ENCODE measurements around the gene KCNN1.

Gene KCNN1

DNA sequence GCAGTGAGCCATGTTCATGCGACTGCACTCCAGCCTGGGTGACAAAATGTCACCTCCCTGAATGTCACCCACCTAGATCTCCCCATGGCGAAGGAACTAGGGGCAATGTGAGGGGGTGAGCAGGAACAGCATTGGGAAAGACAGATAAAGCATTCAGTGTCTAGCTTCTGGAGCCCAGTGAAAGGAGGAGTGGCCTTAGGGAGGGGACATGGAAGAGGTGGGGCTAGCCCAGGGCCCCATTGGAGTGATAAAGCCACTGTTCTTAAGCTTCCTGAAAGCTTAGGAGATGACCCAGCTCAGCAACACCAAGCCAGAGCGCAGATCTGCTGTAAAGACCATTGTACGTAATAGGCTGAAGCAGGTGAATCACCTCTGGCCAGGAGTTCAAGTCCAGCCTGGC lies 13.0 kb upstream of the KCNN1 start:
- Histone ChIP-seq H3K27ac (ENCODE audit: poor library complexity, severe bottlenecking) (no peak overlapping the region), H3K9me3 (ENCODE audit: severe bottlenecking) (no peaks in the 10 kb centered on the region), H3K4me3 (ENCODE audit: severe bottlenecking) (no peak overlapping the region), H3K27me3 (ENCODE audit: insufficient read depth, poor library complexity, severe bottlenecking) (peaks cover 55% of the 10 kb centered on the region), H3K36me3 (ENCODE audit: low read depth) (no peaks in the 10 kb centered on the region), H3K4me1 (ENCODE audit: insufficient read depth, poor library complexity, severe bottlenecking) (no peaks in the 10 kb centered on the region)
- ATAC-seq (ENCODE audit: low read depth), result no peak
- DNase-seq (ENCODE audit: low spot score), result no peak
- TF ChIP-seq, protein P1, sequence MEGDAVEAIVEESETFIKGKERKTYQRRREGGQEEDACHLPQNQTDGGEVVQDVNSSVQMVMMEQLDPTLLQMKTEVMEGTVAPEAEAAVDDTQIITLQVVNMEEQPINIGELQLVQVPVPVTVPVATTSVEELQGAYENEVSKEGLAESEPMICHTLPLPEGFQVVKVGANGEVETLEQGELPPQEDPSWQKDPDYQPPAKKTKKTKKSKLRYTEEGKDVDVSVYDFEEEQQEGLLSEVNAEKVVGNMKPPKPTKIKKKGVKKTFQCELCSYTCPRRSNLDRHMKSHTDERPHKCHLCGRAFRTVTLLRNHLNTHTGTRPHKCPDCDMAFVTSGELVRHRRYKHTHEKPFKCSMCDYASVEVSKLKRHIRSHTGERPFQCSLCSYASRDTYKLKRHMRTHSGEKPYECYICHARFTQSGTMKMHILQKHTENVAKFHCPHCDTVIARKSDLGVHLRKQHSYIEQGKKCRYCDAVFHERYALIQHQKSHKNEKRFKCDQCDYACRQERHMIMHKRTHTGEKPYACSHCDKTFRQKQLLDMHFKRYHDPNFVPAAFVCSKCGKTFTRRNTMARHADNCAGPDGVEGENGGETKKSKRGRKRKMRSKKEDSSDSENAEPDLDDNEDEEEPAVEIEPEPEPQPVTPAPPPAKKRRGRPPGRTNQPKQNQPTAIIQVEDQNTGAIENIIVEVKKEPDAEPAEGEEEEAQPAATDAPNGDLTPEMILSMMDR (IDR thresholded peaks at IDR 0.05; ENCODE audit: poor library complexity, severe bottlenecking), result no peak

DNA sequence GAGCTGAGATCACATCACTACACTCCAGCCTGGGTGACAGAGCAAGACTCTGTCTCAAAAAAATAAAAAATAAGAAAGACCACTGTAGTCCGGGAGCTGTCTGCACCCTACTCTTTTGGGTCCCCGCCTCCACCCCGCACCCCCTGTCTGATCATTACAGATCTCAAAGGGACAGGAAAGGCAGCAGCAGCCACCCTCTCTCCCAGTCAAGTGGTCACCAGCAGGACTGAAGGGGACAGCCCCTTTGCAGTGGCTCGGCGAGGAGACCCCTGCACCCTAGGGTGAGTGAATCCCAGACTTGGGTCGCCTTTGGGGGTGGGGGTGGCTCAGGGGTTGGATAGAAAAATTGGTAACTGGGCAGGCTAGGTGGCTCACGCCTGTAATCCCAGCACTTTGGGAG lies 12.5 kb upstream of the KCNN1 start:
- Histone ChIP-seq H3K4me3 (ENCODE audit: severe bottlenecking) (no peak overlapping the region), H3K4me1 (ENCODE audit: insufficient read depth, poor library complexity, severe bottlenecking) (no peaks in the 10 kb centered on the region), H3K27ac (ENCODE audit: poor library complexity, severe bottlenecking) (no peak overlapping the region), H3K27me3 (ENCODE audit: insufficient read depth, poor library complexity, severe bottlenecking) (peaks cover 52% of the 10 kb centered on the region), H3K9me3 (ENCODE audit: severe bottlenecking) (no peaks in the 10 kb centered on the region), H3K36me3 (ENCODE audit: low read depth) (no peaks in the 10 kb centered on the region)
- TF ChIP-seq, protein P1 (IDR thresholded peaks at IDR 0.05; ENCODE audit: poor library complexity, severe bottlenecking), result no peak
- DNase-seq (ENCODE audit: low spot score), result no peak
- ATAC-seq (ENCODE audit: low read depth), result no peak

DNA sequence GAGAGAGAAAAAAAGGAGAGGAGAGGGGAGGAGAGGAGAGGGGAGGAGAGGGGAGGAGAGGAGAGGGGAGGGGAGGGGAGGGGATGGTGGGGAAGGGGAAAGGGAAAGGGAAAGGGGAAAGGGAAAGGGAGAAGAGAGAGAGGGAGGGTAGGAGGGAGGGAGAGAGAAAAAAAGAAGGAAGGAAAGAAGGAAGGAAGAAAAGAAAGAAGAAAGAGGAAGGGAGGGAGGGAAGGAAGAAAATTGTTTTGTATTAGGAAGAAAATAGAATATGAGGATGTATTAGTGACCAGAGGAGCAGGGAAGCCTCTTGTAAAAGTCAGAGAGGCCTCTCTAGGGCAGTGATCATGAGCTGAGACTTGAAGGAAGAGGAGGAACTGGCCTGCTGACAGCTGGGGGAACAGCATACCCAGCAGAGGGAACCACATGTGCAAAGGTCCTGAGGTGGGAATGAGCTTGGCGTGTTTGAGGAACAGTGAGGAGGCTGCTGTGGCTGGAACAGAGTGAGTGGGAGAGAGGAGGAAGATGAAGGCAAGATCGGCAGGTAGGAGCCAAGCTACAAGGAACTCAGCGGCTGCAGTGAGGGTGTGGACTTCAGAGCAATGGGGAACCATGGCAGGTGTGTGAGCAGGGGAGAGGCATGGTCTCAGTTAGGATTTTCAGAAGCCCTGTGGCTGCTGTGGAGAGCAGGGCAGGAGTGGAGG lies 9.6 kb upstream of the KCNN1 start:
- H3K27ac ChIP-seq (ENCODE audit: poor library complexity, severe bottlenecking), result no peak overlapping the region
- TF ChIP-seq, protein P1 (IDR thresholded peaks at IDR 0.05; ENCODE audit: poor library complexity, severe bottlenecking), result no peak
- peaks cover 23% of the 10 kb centered on the region for H3K27me3 ChIP-seq (ENCODE audit: insufficient read depth, poor library complexity, severe bottlenecking)
- no peaks in the 10 kb centered on the region for H3K9me3 ChIP-seq (ENCODE audit: severe bottlenecking)
- ATAC-seq (ENCODE audit: low read depth) (no peak), DNase-seq (ENCODE audit: low spot score) (no peak)
- no peaks in the 10 kb centered on the region for H3K36me3 ChIP-seq (ENCODE audit: low read depth)
- H3K4me1 ChIP-seq (ENCODE audit: insufficient read depth, poor library complexity, severe bottlenecking), result no peaks in the 10 kb centered on the region
- no peak overlapping the region for H3K4me3 ChIP-seq (ENCODE audit: severe bottlenecking)

DNA sequence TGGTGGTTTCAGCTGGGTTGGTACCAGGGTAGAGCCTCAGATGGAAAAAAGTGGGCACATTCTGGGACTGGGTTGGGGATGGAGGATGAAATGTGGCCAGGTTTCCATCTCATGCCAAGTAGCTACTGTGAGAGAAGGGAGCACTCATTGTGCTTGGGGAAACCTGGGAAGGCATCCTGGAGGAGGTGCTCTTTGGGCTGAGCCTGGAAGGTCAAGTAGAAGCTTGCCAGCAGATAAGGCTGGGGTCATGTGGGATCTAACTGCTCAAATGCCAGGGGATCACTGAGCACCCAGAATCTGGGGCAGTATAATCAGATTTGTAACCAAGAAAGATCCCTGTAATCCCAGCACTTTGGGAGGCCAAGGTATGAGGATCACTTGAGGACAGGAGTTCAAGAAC lies 9.0 kb upstream of the KCNN1 start:
- DNase-seq (ENCODE audit: low spot score) (no peak), ATAC-seq (ENCODE audit: low read depth) (no peak)
- TF ChIP-seq, protein P1 (IDR thresholded peaks at IDR 0.05; ENCODE audit: poor library complexity, severe bottlenecking), result no peak
- Histone ChIP-seq H3K4me1 (ENCODE audit: insufficient read depth, poor library complexity, severe bottlenecking) (no peaks in the 10 kb centered on the region), H3K27ac (ENCODE audit: poor library complexity, severe bottlenecking) (no peak overlapping the region), H3K27me3 (ENCODE audit: insufficient read depth, poor library complexity, severe bottlenecking) (peaks cover 17% of the 10 kb centered on the region), H3K9me3 (ENCODE audit: severe bottlenecking) (no peaks in the 10 kb centered on the region), H3K36me3 (ENCODE audit: low read depth) (no peaks in the 10 kb centered on the region), H3K4me3 (ENCODE audit: severe bottlenecking) (no peak overlapping the region)

DNA sequence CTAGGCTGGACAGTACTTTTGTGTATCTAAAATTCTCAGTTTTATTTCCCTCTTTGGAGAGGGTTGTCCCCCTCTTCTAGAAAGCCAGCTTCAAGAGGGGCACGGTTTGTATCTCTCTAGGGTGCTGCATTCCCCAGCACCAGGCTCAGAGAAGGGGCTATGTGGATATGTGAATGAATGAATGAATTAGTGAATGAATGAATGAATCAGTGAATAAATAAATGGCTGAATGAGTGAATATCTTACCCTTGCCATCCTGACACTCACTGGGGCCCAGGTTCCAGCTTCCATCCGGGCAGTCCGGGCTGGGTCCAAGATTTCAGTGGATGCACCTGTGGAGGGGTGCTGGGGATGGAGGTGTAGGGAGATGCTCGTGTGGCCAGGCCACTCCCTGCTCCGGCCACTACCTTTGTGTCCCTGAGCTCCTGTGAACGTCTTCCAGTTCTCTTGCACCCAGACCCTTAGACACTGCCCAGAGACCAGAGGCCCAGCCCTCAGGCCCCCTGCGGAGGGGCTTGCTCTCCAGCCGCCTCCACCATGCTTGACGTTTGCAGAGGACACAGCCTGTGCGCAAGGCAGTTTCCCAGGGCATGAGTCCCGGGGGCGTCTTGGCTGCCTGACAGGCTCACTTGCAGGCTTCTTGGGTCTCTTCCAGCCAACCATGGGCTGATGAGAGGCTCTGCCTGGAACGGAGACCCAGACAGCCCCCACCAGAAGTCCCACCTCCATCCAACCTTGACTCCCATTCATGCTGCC lies 2.8 kb upstream of the KCNN1 start:
- TF ChIP-seq, protein P1 (IDR thresholded peaks at IDR 0.05; ENCODE audit: poor library complexity, severe bottlenecking), result no peak
- Histone ChIP-seq H3K9me3 (ENCODE audit: severe bottlenecking) (no peaks in the 10 kb centered on the region), H3K4me1 (ENCODE audit: insufficient read depth, poor library complexity, severe bottlenecking) (no peaks in the 10 kb centered on the region), H3K4me3 (ENCODE audit: severe bottlenecking) (no peak overlapping the region), H3K36me3 (ENCODE audit: low read depth) (no peaks in the 10 kb centered on the region), H3K27ac (ENCODE audit: poor library complexity, severe bottlenecking) (no peak overlapping the region), H3K27me3 (ENCODE audit: insufficient read depth, poor library complexity, severe bottlenecking) (peaks cover 22% of the 10 kb centered on the region)
- ATAC-seq (ENCODE audit: low read depth) (no peak), DNase-seq (ENCODE audit: low spot score) (no peak)
